BLaER1 treated with 17β-estradiol and CSF1 and Interleukin-3, amounts not matched to agents 10 nM and 100 nM (cell line): Measurements from ENCODE around the gene ABCC9.

Source experiments
- H3K27ac ChIP-seq, 11 experiments: shearing (Covaris generic); formaldehyde crosslinking; 2 replicates each; pipeline ENCODE4 v1.8.1; 2022
- H3K27me3 ChIP-seq, 11 experiments: shearing (Covaris generic); formaldehyde crosslinking; 2 replicates each; pipeline ENCODE4 v1.8.1; 2022
- H3K36me3 ChIP-seq, 11 experiments: shearing (Covaris generic); formaldehyde crosslinking; 2 replicates each; pipeline ENCODE4 v1.8.1; 2022
- H3K4me1 ChIP-seq, 10 experiments: shearing (Covaris generic); formaldehyde crosslinking; 2 replicates each; pipeline ENCODE4 v1.8.1; 2022
- H3K4me2 ChIP-seq, 11 experiments: shearing (Covaris generic); formaldehyde crosslinking; 2 replicates each; pipeline ENCODE4 v1.8.1; 2022
- H3K4me3 ChIP-seq, 10 experiments: shearing (Covaris generic); formaldehyde crosslinking; 2 replicates each; pipeline ENCODE4 v1.8.1; 2022
- H3K9ac ChIP-seq, 11 experiments: shearing (Covaris generic); formaldehyde crosslinking; 2 replicates each; pipeline ENCODE4 v1.8.1; 2022
- H3K9me3 ChIP-seq, 11 experiments: shearing (Covaris generic); formaldehyde crosslinking; replicated peaks in 1 of 11; 2 replicates each; pipeline ENCODE4 v1.8.1; 2022
- H4K20me1 ChIP-seq, 11 experiments: shearing (Covaris generic); formaldehyde crosslinking; 2 replicates each; pipeline ENCODE4 v1.8.1; 2022
- Cebpa-rat ChIP-seq, 11 experiments: shearing (Covaris generic); IDR thresholded peaks; 2 replicates each; pipeline ENCODE4 v1.8.1; 2022

The ABCC9 gene

GRCh38 chr12:21828779-21829178 is 112.4 kb downstream of the ABCC9 start:
- H3K9ac ChIP-seq, result no peak overlapping the region
- H3K9me3 ChIP-seq, result no peaks in the 10 kb centered on the region
- H4K20me1 ChIP-seq, result no peaks in the 10 kb centered on the region
- no peak overlapping the region for H3K4me3 ChIP-seq
- H3K4me2 ChIP-seq, result no peak overlapping the region
- no peaks in the 10 kb centered on the region for H3K27me3 ChIP-seq
- no peak for TF ChIP-seq Cebpa-rat (IDR thresholded peaks at IDR 0.05)
- H3K4me1 ChIP-seq, result no peaks in the 10 kb centered on the region
- H3K36me3 ChIP-seq, result no peaks in the 10 kb centered on the region
- H3K27ac ChIP-seq, result no peak overlapping the region

DNA sequence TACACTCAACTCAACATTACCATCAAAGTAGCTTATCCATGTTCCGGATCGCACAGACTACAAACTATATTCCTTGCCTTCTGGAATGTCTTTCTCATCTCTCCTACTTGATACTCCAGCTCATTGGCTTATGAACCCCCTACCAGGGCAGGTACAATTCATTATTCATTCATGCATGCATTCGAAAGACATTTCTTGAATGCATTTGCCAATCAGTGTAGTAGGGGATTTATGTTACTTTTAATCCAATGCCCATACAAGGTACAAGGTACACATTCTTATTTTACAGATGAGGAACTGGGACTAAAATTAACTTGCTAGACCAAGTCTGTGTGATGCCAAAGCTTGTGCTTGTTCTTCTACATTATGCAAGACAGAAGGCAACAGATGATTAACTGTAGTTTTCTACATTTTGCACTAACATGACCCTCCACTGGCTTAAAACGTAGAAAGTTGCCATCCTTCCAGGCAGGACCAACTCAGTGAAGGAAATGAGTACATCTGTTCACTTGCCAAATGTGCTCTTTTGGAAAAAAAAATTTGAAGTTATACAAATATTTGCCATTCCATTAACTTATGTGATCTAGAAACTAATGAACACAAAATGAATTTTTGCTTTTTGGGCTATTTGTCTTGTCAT is 113.0 kb downstream of the ABCC9 start:
- Histone ChIP-seq H3K27me3 (no peaks in the 10 kb centered on the region), H3K9ac (no peak overlapping the region), H3K9me3 (no peaks in the 10 kb centered on the region), H3K4me3 (no peak overlapping the region), H3K4me1 (no peaks in the 10 kb centered on the region), H3K36me3 (no peaks in the 10 kb centered on the region), H3K4me2 (no peak overlapping the region), H4K20me1 (no peaks in the 10 kb centered on the region), H3K27ac (no peak overlapping the region)
- TF ChIP-seq Cebpa-rat (IDR thresholded peaks at IDR 0.05), result no peak

DNA sequence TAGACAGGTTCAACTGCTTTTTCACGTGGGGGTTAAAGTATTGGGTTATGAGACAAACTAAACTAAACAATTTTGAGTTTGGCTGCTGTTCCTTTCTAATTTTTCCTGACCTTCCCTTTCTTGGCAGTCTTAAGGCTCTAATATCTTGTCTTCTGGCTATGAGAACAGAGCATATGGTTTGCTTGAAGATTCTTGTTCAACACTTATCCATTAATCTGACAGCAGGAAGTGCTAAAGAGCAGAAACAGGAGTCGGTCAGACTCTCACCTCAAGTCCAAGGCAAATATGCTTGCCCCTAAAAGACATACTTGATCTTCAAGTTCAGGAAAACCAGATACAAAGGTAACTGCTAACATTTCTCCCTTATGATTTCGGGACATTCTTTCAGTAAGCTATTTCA is 114.1 kb downstream of the ABCC9 start:
- H3K9ac ChIP-seq, result no peak overlapping the region
- no peak overlapping the region for H3K4me3 ChIP-seq
- no peaks in the 10 kb centered on the region for H3K27me3 ChIP-seq
- no peaks in the 10 kb centered on the region for H3K4me1 ChIP-seq
- H3K36me3 ChIP-seq, result no peaks in the 10 kb centered on the region
- H3K9me3 ChIP-seq, result no peaks in the 10 kb centered on the region
- no peak overlapping the region for H3K27ac ChIP-seq
- no peaks in the 10 kb centered on the region for H4K20me1 ChIP-seq
- no peak overlapping the region for H3K4me2 ChIP-seq
- TF ChIP-seq Cebpa-rat (IDR thresholded peaks at IDR 0.05), result no peak

DNA sequence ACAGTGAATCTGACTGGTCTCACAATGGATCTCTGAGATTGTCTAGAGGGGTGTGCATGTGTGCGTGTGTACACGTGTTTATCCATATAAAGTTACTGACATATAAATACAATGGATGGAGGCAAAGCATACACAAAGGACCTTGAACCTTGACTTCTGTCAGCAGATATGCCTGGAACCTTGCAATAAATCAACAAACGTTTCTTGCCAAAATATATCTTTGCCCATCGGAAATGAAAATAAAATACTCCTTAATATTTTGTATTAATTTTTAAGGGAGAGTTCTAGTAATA is 114.7 kb downstream of the ABCC9 start:
- H3K9me3 ChIP-seq, result no peaks in the 10 kb centered on the region
- H4K20me1 ChIP-seq, result no peaks in the 10 kb centered on the region
- no peaks in the 10 kb centered on the region for H3K36me3 ChIP-seq
- H3K4me3 ChIP-seq, result no peak overlapping the region
- H3K4me1 ChIP-seq, result no peaks in the 10 kb centered on the region
- no peaks in the 10 kb centered on the region for H3K27me3 ChIP-seq
- H3K27ac ChIP-seq, result no peak overlapping the region
- no peak overlapping the region for H3K4me2 ChIP-seq
- H3K9ac ChIP-seq, result no peak overlapping the region
- TF ChIP-seq Cebpa-rat (IDR thresholded peaks at IDR 0.05), result no peak

- no peak overlapping the region for H3K27ac ChIP-seq
- no peaks in the 10 kb centered on the region for H3K9me3 ChIP-seq
- no peak overlapping the region for H3K4me3 ChIP-seq
- no peaks in the 10 kb centered on the region for H3K36me3 ChIP-seq
- H3K4me1 ChIP-seq, result no peaks in the 10 kb centered on the region
- H3K27me3 ChIP-seq, result no peaks in the 10 kb centered on the region
- H4K20me1 ChIP-seq, result no peaks in the 10 kb centered on the region
- TF ChIP-seq Cebpa-rat (IDR thresholded peaks at IDR 0.05), result no peak
- H3K4me2 ChIP-seq, result no peak overlapping the region
- H3K9ac ChIP-seq, result no peak overlapping the region
Measured at GRCh38 chr12:21825886-21826617, 115.2 kb downstream of the ABCC9 start.

DNA sequence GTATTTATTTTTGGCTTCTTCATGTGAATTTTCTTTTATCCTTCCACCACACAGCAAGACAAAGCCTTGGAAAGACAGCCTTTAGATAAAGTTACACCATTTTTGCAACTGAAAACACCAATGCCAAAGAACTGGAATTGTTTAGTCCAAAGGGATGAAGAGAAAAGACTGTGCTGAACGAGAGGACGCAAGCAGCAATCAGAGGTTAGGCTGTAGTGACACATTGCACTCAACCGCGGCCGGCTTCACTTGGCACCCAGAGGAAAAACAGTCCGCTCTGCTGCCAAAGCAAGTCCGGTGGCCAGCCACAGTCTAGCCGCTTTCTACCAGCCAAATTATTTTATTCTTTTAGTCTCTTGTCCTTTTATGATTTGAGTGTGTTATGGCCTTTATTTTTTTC is 117.6 kb downstream of the ABCC9 start:
- Histone ChIP-seq H4K20me1 (no peaks in the 10 kb centered on the region), H3K4me3 (no peak overlapping the region), H3K27me3 (no peaks in the 10 kb centered on the region), H3K4me1 (no peaks in the 10 kb centered on the region), H3K9ac (no peak overlapping the region), H3K27ac (no peak overlapping the region), H3K9me3 (no peaks in the 10 kb centered on the region), H3K4me2 (no peak overlapping the region), H3K36me3 (no peaks in the 10 kb centered on the region)
- TF ChIP-seq Cebpa-rat (IDR thresholded peaks at IDR 0.05), result no peak

DNA sequence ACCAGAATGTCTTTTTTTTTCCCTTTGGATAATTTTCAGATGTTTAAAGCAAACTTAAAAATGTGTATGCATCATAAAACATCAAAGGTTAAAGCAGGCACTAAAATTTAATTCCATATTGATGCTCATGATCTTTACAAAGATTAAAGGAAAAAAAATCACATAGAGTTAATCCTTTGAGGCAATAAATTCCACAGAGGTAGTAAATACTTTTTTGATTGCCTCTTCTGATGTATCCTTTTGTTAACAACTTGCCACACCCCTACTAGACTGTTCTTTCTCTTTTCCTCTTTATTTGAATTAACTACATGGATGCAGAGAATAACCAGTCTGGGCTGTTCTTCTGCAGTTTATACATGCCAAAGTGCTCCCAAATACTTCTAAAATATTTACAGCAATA is 121.5 kb downstream of the ABCC9 start:
- Histone ChIP-seq H3K4me1 (no peaks in the 10 kb centered on the region), H3K9me3 (no peaks in the 10 kb centered on the region), H3K9ac (no peak overlapping the region), H4K20me1 (no peaks in the 10 kb centered on the region), H3K4me2 (no peak overlapping the region), H3K27ac (no peak overlapping the region), H3K27me3 (no peaks in the 10 kb centered on the region), H3K4me3 (no peak overlapping the region), H3K36me3 (no peaks in the 10 kb centered on the region)
- TF ChIP-seq Cebpa-rat (IDR thresholded peaks at IDR 0.05), result no peak

GRCh38 chr12:21819236-21819635 is 122.0 kb downstream of the ABCC9 start:
- Histone ChIP-seq H4K20me1 (no peaks in the 10 kb centered on the region), H3K36me3 (no peaks in the 10 kb centered on the region), H3K4me1 (no peaks in the 10 kb centered on the region), H3K4me2 (no peak overlapping the region), H3K27ac (no peak overlapping the region), H3K27me3 (no peaks in the 10 kb centered on the region), H3K4me3 (no peak overlapping the region), H3K9ac (no peak overlapping the region), H3K9me3 (no peaks in the 10 kb centered on the region)
- TF ChIP-seq Cebpa-rat (IDR thresholded peaks at IDR 0.05), result no peak

DNA sequence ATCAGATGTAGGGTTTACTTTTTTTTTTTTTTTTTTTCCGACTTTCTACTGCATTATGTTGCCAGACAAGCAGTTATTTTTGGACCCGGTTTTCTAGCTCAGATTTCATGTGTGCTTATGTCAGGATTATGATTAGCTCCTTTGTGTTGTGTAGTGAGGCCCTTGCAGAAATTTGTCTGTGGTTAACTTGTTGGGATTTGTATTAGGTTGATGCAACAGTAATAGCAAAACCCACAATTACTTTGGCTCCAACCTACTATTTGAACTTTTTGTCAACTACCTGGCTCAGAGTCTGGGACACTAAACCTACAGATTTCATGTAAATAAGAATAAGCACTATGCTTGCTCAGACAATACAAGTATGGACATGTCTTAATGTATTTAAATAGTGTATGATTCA is 122.6 kb downstream of the ABCC9 start:
- Histone ChIP-seq H3K9ac (no peak overlapping the region), H3K4me3 (no peak overlapping the region), H3K27ac (no peak overlapping the region), H4K20me1 (no peaks in the 10 kb centered on the region), H3K36me3 (no peaks in the 10 kb centered on the region), H3K9me3 (no peaks in the 10 kb centered on the region), H3K4me1 (no peaks in the 10 kb centered on the region), H3K27me3 (no peaks in the 10 kb centered on the region), H3K4me2 (no peak overlapping the region)
- TF ChIP-seq Cebpa-rat (IDR thresholded peaks at IDR 0.05), result no peak

GRCh38 chr12:21815306-21816062 is 125.7 kb downstream of the ABCC9 start:
- Histone ChIP-seq H3K4me1 (no peaks in the 10 kb centered on the region), H3K36me3 (no peaks in the 10 kb centered on the region), H3K27me3 (no peaks in the 10 kb centered on the region), H3K4me3 (no peak overlapping the region), H3K9me3 (peaks cover 0 to 10% (median 0%) of the 10 kb centered on the region in 11 experiments; a peak in 5 of 22 replicates), H3K27ac (no peak overlapping the region), H4K20me1 (no peaks in the 10 kb centered on the region), H3K4me2 (no peak overlapping the region), H3K9ac (no peak overlapping the region)
- no peak for TF ChIP-seq Cebpa-rat (IDR thresholded peaks at IDR 0.05)
